ENCODE results near the gene HUNK.
"Not testable (repeated sequence)": the region's sequence is repeated elsewhere in the genome, so short reads cannot be mapped to it uniquely, and the experiment has no call there.

The HUNK gene

GRCh38 chr21:31848326-31848985, 24.4 kb upstream of the HUNK start:
- no peaks in the 10 kb centered on the region for H3K27me3 ChIP-seq (ENCODE audit: control insufficient read depth, insufficient read depth, low read length)
- no peaks in the 10 kb centered on the region for H3K4me1 ChIP-seq (ENCODE audit: control insufficient read depth, insufficient read depth, low read length)
- WGBS (ENCODE audit: insufficient coverage, insufficient read length): no CpG with 5 or more reads among the region's 4 CpGs
- no peak overlapping the region for H3K4me3 ChIP-seq (ENCODE audit: low read length)
- H3K27ac ChIP-seq (ENCODE audit: low read length): no peak overlapping the region
- no peaks in the 10 kb centered on the region for H3K9me3 ChIP-seq (ENCODE audit: control insufficient read depth, insufficient read depth, low read length)
- no peaks in the 10 kb centered on the region for H3K36me3 ChIP-seq (ENCODE audit: control insufficient read depth, insufficient read depth, low read length)
- DNase-seq (ENCODE audit: low read depth, low spot score): no peak

GRCh38 chr21:31850886-31851285, 21.9 kb upstream of the HUNK start:
- Histone ChIP-seq H3K4me3 (ENCODE audit: low read length) (no peak overlapping the region), H3K9me3 (ENCODE audit: control insufficient read depth, insufficient read depth, low read length) (no peaks in the 10 kb centered on the region), H3K27me3 (ENCODE audit: control insufficient read depth, insufficient read depth, low read length) (no peaks in the 10 kb centered on the region), H3K4me1 (ENCODE audit: control insufficient read depth, insufficient read depth, low read length) (no peaks in the 10 kb centered on the region), H3K36me3 (ENCODE audit: control insufficient read depth, insufficient read depth, low read length) (no peaks in the 10 kb centered on the region), H3K27ac (ENCODE audit: low read length) (no peak overlapping the region)
- no CpG with 5 or more reads among the region's 7 CpGs for WGBS (ENCODE audit: insufficient coverage, insufficient read length)
- no peak for DNase-seq (ENCODE audit: low read depth, low spot score)

GRCh38 chr21:31855180-31855579, 17.6 kb upstream of the HUNK start:
- no CpG with 5 or more reads among the region's 4 CpGs for WGBS (ENCODE audit: insufficient coverage, insufficient read length)
- Histone ChIP-seq H3K27ac (ENCODE audit: low read length) (no peak overlapping the region), H3K4me1 (ENCODE audit: control insufficient read depth, insufficient read depth, low read length) (no peaks in the 10 kb centered on the region), H3K4me3 (ENCODE audit: low read length) (no peak overlapping the region), H3K36me3 (ENCODE audit: control insufficient read depth, insufficient read depth, low read length) (no peaks in the 10 kb centered on the region), H3K27me3 (ENCODE audit: control insufficient read depth, insufficient read depth, low read length) (no peaks in the 10 kb centered on the region), H3K9me3 (ENCODE audit: control insufficient read depth, insufficient read depth, low read length) (no peaks in the 10 kb centered on the region)
- no peak for DNase-seq (ENCODE audit: low read depth, low spot score)

GRCh38 chr21:31857096-31857495, 15.7 kb upstream of the HUNK start:
- H3K9me3 ChIP-seq (ENCODE audit: control insufficient read depth, insufficient read depth, low read length): no peaks in the 10 kb centered on the region
- DNase-seq (ENCODE audit: low read depth, low spot score): no peak
- no peaks in the 10 kb centered on the region for H3K27me3 ChIP-seq (ENCODE audit: control insufficient read depth, insufficient read depth, low read length)
- no peak overlapping the region for H3K4me3 ChIP-seq (ENCODE audit: low read length)
- no peaks in the 10 kb centered on the region for H3K36me3 ChIP-seq (ENCODE audit: control insufficient read depth, insufficient read depth, low read length)
- H3K27ac ChIP-seq (ENCODE audit: low read length): no peak overlapping the region
- WGBS (ENCODE audit: insufficient coverage, insufficient read length): no CpG with 5 or more reads among the region's 7 CpGs
- H3K4me1 ChIP-seq (ENCODE audit: control insufficient read depth, insufficient read depth, low read length): no peaks in the 10 kb centered on the region

GRCh38 chr21:31857631-31858030, 15.2 kb upstream of the HUNK start:
- H3K36me3 ChIP-seq (ENCODE audit: control insufficient read depth, insufficient read depth, low read length); DNase-seq (ENCODE audit: low read depth, low spot score); H3K4me1 ChIP-seq (ENCODE audit: control insufficient read depth, insufficient read depth, low read length); H3K9me3 ChIP-seq (ENCODE audit: control insufficient read depth, insufficient read depth, low read length); H3K4me3 ChIP-seq (ENCODE audit: low read length); H3K27me3 ChIP-seq (ENCODE audit: control insufficient read depth, insufficient read depth, low read length); H3K27ac ChIP-seq (ENCODE audit: low read length): not testable (repeated sequence)
- WGBS (ENCODE audit: insufficient coverage, insufficient read length): no CpG with 5 or more reads among the region's 7 CpGs

GRCh38 chr21:31860851-31861250, 12.0 kb upstream of the HUNK start:
- WGBS (ENCODE audit: insufficient coverage, insufficient read length): no CpG with 5 or more reads among the region's 3 CpGs
- Histone ChIP-seq H3K27me3 (ENCODE audit: control insufficient read depth, insufficient read depth, low read length) (no peaks in the 10 kb centered on the region), H3K4me1 (ENCODE audit: control insufficient read depth, insufficient read depth, low read length) (no peaks in the 10 kb centered on the region), H3K4me3 (ENCODE audit: low read length) (no peak overlapping the region), H3K9me3 (ENCODE audit: control insufficient read depth, insufficient read depth, low read length) (no peaks in the 10 kb centered on the region), H3K27ac (ENCODE audit: low read length) (no peak overlapping the region), H3K36me3 (ENCODE audit: control insufficient read depth, insufficient read depth, low read length) (no peaks in the 10 kb centered on the region)
- DNase-seq (ENCODE audit: low read depth, low spot score): no peak

GRCh38 chr21:31862078-31862477, 10.7 kb upstream of the HUNK start:
- Histone ChIP-seq H3K4me1 (ENCODE audit: control insufficient read depth, insufficient read depth, low read length) (no peaks in the 10 kb centered on the region), H3K4me3 (ENCODE audit: low read length) (no peak overlapping the region), H3K27ac (ENCODE audit: low read length) (no peak overlapping the region), H3K27me3 (ENCODE audit: control insufficient read depth, insufficient read depth, low read length) (no peaks in the 10 kb centered on the region), H3K9me3 (ENCODE audit: control insufficient read depth, insufficient read depth, low read length) (no peaks in the 10 kb centered on the region), H3K36me3 (ENCODE audit: control insufficient read depth, insufficient read depth, low read length) (no peaks in the 10 kb centered on the region)
- no peak for DNase-seq (ENCODE audit: low read depth, low spot score)
- WGBS (ENCODE audit: insufficient coverage, insufficient read length): no CpG with 5 or more reads among the region's 7 CpGs

GRCh38 chr21:31865429-31865970, 7.3 kb upstream of the HUNK start:
- no peak overlapping the region for H3K4me3 ChIP-seq (ENCODE audit: low read length)
- H3K9me3 ChIP-seq (ENCODE audit: control insufficient read depth, insufficient read depth, low read length): no peaks in the 10 kb centered on the region
- H3K36me3 ChIP-seq (ENCODE audit: control insufficient read depth, insufficient read depth, low read length): no peaks in the 10 kb centered on the region
- no peak overlapping the region for H3K27ac ChIP-seq (ENCODE audit: low read length)
- H3K27me3 ChIP-seq (ENCODE audit: control insufficient read depth, insufficient read depth, low read length): no peaks in the 10 kb centered on the region
- WGBS (ENCODE audit: insufficient coverage, insufficient read length): no CpG with 5 or more reads among the region's 11 CpGs
- no peak for DNase-seq (ENCODE audit: low read depth, low spot score)
- H3K4me1 ChIP-seq (ENCODE audit: control insufficient read depth, insufficient read depth, low read length): no peaks in the 10 kb centered on the region

GRCh38 chr21:31866077-31866511, 6.7 kb upstream of the HUNK start:
- H3K4me3 ChIP-seq (ENCODE audit: low read length): no peak overlapping the region
- H3K4me1 ChIP-seq (ENCODE audit: control insufficient read depth, insufficient read depth, low read length): no peaks in the 10 kb centered on the region
- no peaks in the 10 kb centered on the region for H3K9me3 ChIP-seq (ENCODE audit: control insufficient read depth, insufficient read depth, low read length)
- H3K36me3 ChIP-seq (ENCODE audit: control insufficient read depth, insufficient read depth, low read length): no peaks in the 10 kb centered on the region
- H3K27me3 ChIP-seq (ENCODE audit: control insufficient read depth, insufficient read depth, low read length): no peaks in the 10 kb centered on the region
- peak; percentile 71 for DNase-seq (ENCODE audit: low read depth, low spot score)
- no CpG with 5 or more reads among the region's 15 CpGs for WGBS (ENCODE audit: insufficient coverage, insufficient read length)
- H3K27ac ChIP-seq (ENCODE audit: low read length): no peak overlapping the region

GRCh38 chr21:31869750-31870149, 3.1 kb upstream of the HUNK start:
- H3K27me3 ChIP-seq (ENCODE audit: control insufficient read depth, insufficient read depth, low read length): peaks cover 1% of the 10 kb centered on the region; the same call in 1 of the 2 replicates
- peaks cover 3% of the 10 kb centered on the region; the same call in 1 of the 2 replicates for H3K4me1 ChIP-seq (ENCODE audit: control insufficient read depth, insufficient read depth, low read length)
- H3K4me3 ChIP-seq (ENCODE audit: low read length): no peak overlapping the region
- no peaks in the 10 kb centered on the region for H3K36me3 ChIP-seq (ENCODE audit: control insufficient read depth, insufficient read depth, low read length)
- no CpG with 5 or more reads among the region's 6 CpGs for WGBS (ENCODE audit: insufficient coverage, insufficient read length)
- no peaks in the 10 kb centered on the region for H3K9me3 ChIP-seq (ENCODE audit: control insufficient read depth, insufficient read depth, low read length)
- H3K27ac ChIP-seq (ENCODE audit: low read length): no peak overlapping the region
- DNase-seq (ENCODE audit: low read depth, low spot score): no peak
